ENCODE results near the gene POLR2M. TPM values are rescaled to one million over a fixed set of nuclear protein-coding genes. Genes with fewer than 3 reads are reported as not detected.

Gene POLR2M
- total and polyA plus RNA-seq, 4 donors: 20.6 to 306 (median 84.8) TPM

DNA sequence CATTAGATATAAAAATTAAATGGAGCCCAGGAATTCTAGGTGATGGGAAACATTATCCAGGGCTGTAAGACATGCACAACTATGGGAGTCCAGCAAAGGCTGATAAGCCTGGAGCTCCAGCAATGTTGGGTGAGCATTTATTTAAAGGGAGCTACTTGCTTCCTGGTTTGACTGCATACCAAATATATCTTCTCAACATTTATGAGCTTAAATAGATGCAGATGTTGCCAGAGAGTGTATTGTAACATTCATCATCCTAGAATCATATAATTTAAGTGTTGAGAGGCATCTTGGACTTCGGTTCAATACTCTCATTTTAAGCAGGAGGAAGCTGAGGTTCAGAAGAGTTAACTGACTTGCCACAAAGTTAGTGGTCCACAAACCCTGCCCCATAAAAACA lies 12.2 kb upstream of the POLR2M start:
- no peaks in the 10 kb centered on the region for H3K9me3 ChIP-seq (ENCODE audit: control insufficient read depth in 4 of 4, insufficient read depth in 3 of 4, low read length in 3 of 4)
- peaks cover 0 to 11% (median 2%) of the 10 kb centered on the region in 5 donors for H3K4me1 ChIP-seq (ENCODE audit: control insufficient read depth in 5 of 5, insufficient read depth in 5 of 5, low read length in 5 of 5)
- TF ChIP-seq, protein P1, sequence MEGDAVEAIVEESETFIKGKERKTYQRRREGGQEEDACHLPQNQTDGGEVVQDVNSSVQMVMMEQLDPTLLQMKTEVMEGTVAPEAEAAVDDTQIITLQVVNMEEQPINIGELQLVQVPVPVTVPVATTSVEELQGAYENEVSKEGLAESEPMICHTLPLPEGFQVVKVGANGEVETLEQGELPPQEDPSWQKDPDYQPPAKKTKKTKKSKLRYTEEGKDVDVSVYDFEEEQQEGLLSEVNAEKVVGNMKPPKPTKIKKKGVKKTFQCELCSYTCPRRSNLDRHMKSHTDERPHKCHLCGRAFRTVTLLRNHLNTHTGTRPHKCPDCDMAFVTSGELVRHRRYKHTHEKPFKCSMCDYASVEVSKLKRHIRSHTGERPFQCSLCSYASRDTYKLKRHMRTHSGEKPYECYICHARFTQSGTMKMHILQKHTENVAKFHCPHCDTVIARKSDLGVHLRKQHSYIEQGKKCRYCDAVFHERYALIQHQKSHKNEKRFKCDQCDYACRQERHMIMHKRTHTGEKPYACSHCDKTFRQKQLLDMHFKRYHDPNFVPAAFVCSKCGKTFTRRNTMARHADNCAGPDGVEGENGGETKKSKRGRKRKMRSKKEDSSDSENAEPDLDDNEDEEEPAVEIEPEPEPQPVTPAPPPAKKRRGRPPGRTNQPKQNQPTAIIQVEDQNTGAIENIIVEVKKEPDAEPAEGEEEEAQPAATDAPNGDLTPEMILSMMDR (IDR thresholded peaks at IDR 0.05; ENCODE audit: control extremely low read depth, extremely low read depth): no peak
- no peaks in the 10 kb centered on the region for H3K36me3 ChIP-seq (ENCODE audit: control insufficient read depth in 4 of 4, insufficient read depth in 4 of 4, low read length in 4 of 4)
- no peaks in the 10 kb centered on the region for H3K27me3 ChIP-seq (ENCODE audit: control insufficient read depth in 3 of 3, insufficient read depth in 3 of 3, low read length in 2 of 3)
- no peak overlapping the region for H3K27ac ChIP-seq (ENCODE audit: low read depth in 1 of 2, low read length in 1 of 2)
- DNase-seq (no peak), ATAC-seq (ENCODE audit: insufficient read depth, low FRiP score) (no peak)
- no peak overlapping the region for H3K4me3 ChIP-seq
- 81 to 89% methylated on average over 1 of the region's 1 CpG for WGBS, 2 donors
- H3K9ac ChIP-seq (ENCODE audit: insufficient read depth in 1 of 2, low read length in 2 of 2): no peak overlapping the region

DNA sequence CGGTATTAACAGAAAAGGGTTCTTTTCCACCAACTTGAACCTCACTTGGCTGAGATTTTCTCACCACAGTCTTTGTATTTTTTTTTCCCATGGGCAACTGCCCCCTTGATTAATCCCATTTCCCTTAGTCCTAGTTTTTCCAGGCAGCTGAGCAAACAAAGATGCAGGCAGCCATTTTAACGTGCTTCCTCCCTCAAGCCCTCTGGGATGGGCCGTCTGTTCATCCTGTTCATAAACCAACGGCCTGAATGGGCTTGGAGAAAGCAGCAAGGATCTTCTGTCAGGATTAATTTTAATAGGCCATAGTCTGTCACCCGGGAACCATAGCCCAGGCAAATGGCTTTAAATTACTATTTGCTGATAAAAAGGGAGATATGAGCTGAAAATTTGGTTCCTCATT lies 10.4 kb upstream of the POLR2M start:
- ATAC-seq (ENCODE audit: insufficient read depth, low FRiP score): no peak
- 79 to 81% methylated on average over 5 of the region's 5 CpGs for WGBS, 2 donors
- TF ChIP-seq, protein P1 (IDR thresholded peaks at IDR 0.05; ENCODE audit: control extremely low read depth, extremely low read depth): no peak
- Histone ChIP-seq H3K36me3 (ENCODE audit: control insufficient read depth in 4 of 4, insufficient read depth in 4 of 4, low read length in 4 of 4) (no peaks in the 10 kb centered on the region), H3K27ac (ENCODE audit: low read depth in 1 of 2, low read length in 1 of 2) (no peak overlapping the region), H3K9me3 (ENCODE audit: control insufficient read depth in 4 of 4, insufficient read depth in 3 of 4, low read length in 3 of 4) (no peaks in the 10 kb centered on the region), H3K9ac (ENCODE audit: insufficient read depth in 1 of 2, low read length in 2 of 2) (no peak overlapping the region), H3K4me3 (no peak overlapping the region), H3K27me3 (ENCODE audit: control insufficient read depth in 3 of 3, insufficient read depth in 3 of 3, low read length in 2 of 3) (no peaks in the 10 kb centered on the region), H3K4me1 (ENCODE audit: control insufficient read depth in 5 of 5, insufficient read depth in 5 of 5, low read length in 5 of 5) (peaks cover 0 to 11% (median 2%) of the 10 kb centered on the region in 5 donors)
- DNase-seq: no peak

DNA sequence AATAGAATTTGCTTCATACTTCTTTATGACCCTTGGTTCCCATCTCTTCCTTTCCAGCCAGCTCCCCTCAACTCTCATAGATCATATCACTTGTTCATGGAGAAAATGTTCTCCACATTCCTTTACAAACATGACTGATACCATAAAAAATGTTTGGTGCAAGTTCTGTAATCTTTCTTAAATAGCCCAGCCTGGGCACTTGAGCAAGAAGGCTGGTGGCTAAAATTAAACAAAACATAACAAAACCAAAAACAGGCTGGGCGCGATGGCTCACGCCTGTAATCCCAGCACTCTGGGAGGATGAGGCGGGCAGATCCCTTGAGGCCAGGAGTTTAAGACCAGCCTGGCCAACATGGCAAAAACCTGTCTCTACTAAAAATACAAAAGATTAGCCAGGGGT lies 8.9 kb upstream of the POLR2M start:
- ATAC-seq (ENCODE audit: insufficient read depth, low FRiP score) (no peak), DNase-seq (no peak)
- 96 to 97% methylated on average over 4 of the region's 4 CpGs for WGBS, 2 donors

More for the DNA sequence above, 8.9 kb upstream of the POLR2M start:
- no peak overlapping the region for H3K9ac ChIP-seq (ENCODE audit: insufficient read depth in 1 of 2, low read length in 2 of 2)
- H3K9me3 ChIP-seq (ENCODE audit: control insufficient read depth in 4 of 4, insufficient read depth in 3 of 4, low read length in 3 of 4): no peaks in the 10 kb centered on the region
- H3K4me3 ChIP-seq: no peak overlapping the region
- TF ChIP-seq, protein P1 (IDR thresholded peaks at IDR 0.05; ENCODE audit: control extremely low read depth, extremely low read depth): no peak
- no peaks in the 10 kb centered on the region for H3K27me3 ChIP-seq (ENCODE audit: control insufficient read depth in 3 of 3, insufficient read depth in 3 of 3, low read length in 2 of 3)
- H3K4me1 ChIP-seq (ENCODE audit: control insufficient read depth in 5 of 5, insufficient read depth in 5 of 5, low read length in 5 of 5): peaks cover 0 to 9% (median 0%) of the 10 kb centered on the region in 5 donors
- H3K27ac ChIP-seq (ENCODE audit: low read depth in 1 of 2, low read length in 1 of 2): no peak overlapping the region
- H3K36me3 ChIP-seq (ENCODE audit: control insufficient read depth in 4 of 4, insufficient read depth in 4 of 4, low read length in 4 of 4): no peaks in the 10 kb centered on the region

All from lung (tissue), 12 donors.